GM12878 (cell line): Measurements from ENCODE around the gene MAML3. TPM values are rescaled to one million over a fixed set of nuclear protein-coding genes. Genes with fewer than 3 reads are reported as not detected.

ENCODE experiments used
- ATAC-seq: fragments of 200-7000 bp; cut with Tn5 transposase; 3 replicates; pipeline ENCODE4 v1.9.1; 2020; ENCODE audit warnings: mild to moderate bottlenecking, moderate library complexity
- BruUV-seq: library from RNA; stranded (reverse); fragments of 400-500 nt; replicated peaks from 2 replicates; lab custom pipeline; 2021; lab: Mats Ljungman, UMichigan
- CTCF ChIA-PET: fragments of 300-600 bp; sonication (Branson Sonifier 250); formaldehyde crosslinking; extraction: SDS; loops from one replicate; lab custom pipeline; 2021; ENCODE audit warnings: inconsistent platforms; lab: Yijun Ruan, JAX
- POLR2A ChIA-PET: fragments of 350-600 bp; formaldehyde crosslinking; extraction: SDS; loops from one replicate; lab custom pipeline; 2021; ENCODE audit warnings: inconsistent platforms; lab: Charles Lee
- RAD21 ChIA-PET: fragments of 300-600 bp; sonication (Branson Sonifier 250); formaldehyde crosslinking; loops from one replicate; lab custom pipeline; 2023; ENCODE audit warnings: antibody characterized with exemption; ENCODE audit not compliant: unreplicated experiment; lab: Charles Lee
- SMC1A ChIA-PET: fragments of 300-600 bp; sonication (Branson Sonifier 250); formaldehyde crosslinking; loops from one replicate; lab custom pipeline; 2023; ENCODE audit not compliant: unreplicated experiment, uncharacterized antibody; lab: Charles Lee
- DNase-seq: peaks from one replicate; pipeline ENCODE4 v3.0.0-alpha.2; 2011; ENCODE audit warnings: low read depth, low spot score
- FAIRE-seq: peaks from 3 replicates; lab custom pipeline; 2011; peaks lifted over from hg19 to GRCh38; lab: Jason Lieb, UNC
- H2AFZ ChIP-seq: 2 replicates; pipeline ENCODE4 v1.6.0; 2011; ENCODE audit warnings: low read depth, low read length, control low read depth; ENCODE audit not compliant: control insufficient read depth
- H3K27ac ChIP-seq: 2 replicates; pipeline ENCODE4 v1.5.1; 2011; ENCODE audit warnings: control low read depth; ENCODE audit not compliant: control insufficient read depth, insufficient read depth
- H3K27me3 ChIP-seq, 2 experiments: replicated peaks in 1 of 2; 2 replicates each; pipeline versions ENCODE4 v1.6.0 to v1.6.1; 2011; ENCODE audit warnings: low read length in 1 of 2; ENCODE audit not compliant: control insufficient read depth in 2 of 2, insufficient read depth in 2 of 2
- H3K36me3 ChIP-seq, 2 experiments: 2 replicates each; pipeline ENCODE4 v1.5.1; 2011; ENCODE audit warnings: low read length in 1 of 2; ENCODE audit not compliant: control insufficient read depth in 2 of 2, insufficient read depth in 2 of 2
- H3K4me1 ChIP-seq: 2 replicates; pipeline ENCODE4 v1.6.1; 2011; ENCODE audit warnings: mild to moderate bottlenecking, low read length, moderate library complexity, mixed read lengths; ENCODE audit not compliant: control insufficient read depth, insufficient read depth
- H3K4me2 ChIP-seq: 2 replicates; pipeline ENCODE4 v1.6.0; 2011; ENCODE audit warnings: control low read depth; ENCODE audit not compliant: control insufficient read depth, insufficient read depth
- H3K4me3 ChIP-seq: fragments of 200-600 bp; sonication (generic); 2 replicates; pipeline ENCODE4 v1.5.1; 2016
- H3K79me2 ChIP-seq: 2 replicates; pipeline ENCODE4 v1.6.0; 2011; ENCODE audit warnings: low read length; ENCODE audit not compliant: control insufficient read depth, insufficient read depth
- H3K9ac ChIP-seq: 2 replicates; pipeline ENCODE4 v1.8.0; 2011; ENCODE audit warnings: low read length, control low read depth, mixed read lengths; ENCODE audit not compliant: control insufficient read depth, insufficient read depth
- H3K9me3 ChIP-seq: replicated peaks from 3 replicates; pipeline ENCODE4 v1.5.1; 2011; ENCODE audit warnings: mild to moderate bottlenecking, low read length; ENCODE audit not compliant: control insufficient read depth, insufficient read depth
- H4K20me1 ChIP-seq: 2 replicates; pipeline ENCODE4 v1.6.0; 2011; ENCODE audit not compliant: control insufficient read depth, insufficient read depth
- ATF7 ChIP-seq: fragments of 450-650 bp; IDR thresholded peaks from 2 replicates; pipeline ENCODE4 v1.6.1; 2016; ENCODE audit warnings: low read depth, mild to moderate bottlenecking
- EED ChIP-seq: sonication (generic); IDR thresholded peaks from 2 replicates; pipeline ENCODE4 v1.6.1; 2016; ENCODE audit warnings: antibody characterized with exemption, low read depth
- POU2F2 ChIP-seq: IDR thresholded peaks from 3 replicates; pipeline ENCODE4 v1.6.1; 2011; ENCODE audit warnings: low read depth, mild to moderate bottlenecking, low read length, borderline replicate concordance
- REST ChIP-seq: IDR thresholded peaks from 2 replicates; pipeline ENCODE4 v1.6.1; 2012; ENCODE audit warnings: mild to moderate bottlenecking, low read depth, low read length
- TCF7 ChIP-seq: IDR thresholded peaks from 2 replicates; pipeline ENCODE4 v1.6.1; 2014; ENCODE audit warnings: antibody characterized with exemption, borderline replicate concordance
- WGBS: methylation state at CpG from one replicate; pipeline ENCODE4 v1.1.6; 2016; ENCODE audit warnings: low lambda C conversion rate; ENCODE audit not compliant: insufficient replicate concordance, insufficient coverage; ENCODE audit errors: missing lambda C conversion rate; 5-methylcytosine and 5-hydroxymethylcytosine counted together
- in situ Hi-C: fragments of 300-500 bp; cut with MboI; formaldehyde crosslinking; loops from 9 replicates; pipeline ENCODE4 v1.14.3; 2018; ENCODE audit warnings: mixed read lengths
- intact Hi-C: fragments of 100-400 bp; cut with micrococcal nuclease; formaldehyde crosslinking; loops from one replicate; pipeline ENCODE4 v1.14.2; 2022; ENCODE audit not compliant: unreplicated experiment
- polyA plus RNA-seq, 11 experiments: library from polyadenylated mRNA; depleted of rRNA in 4 of 11; unstranded in 6 of 11; stranded (reverse) in 5 of 11; fragments of >200 nt; fragmentation: Nextera tagmentation in 4 of 11; fragmentation: Illumina TruSeq in 1 of 11; extraction: Ambion mirVana in 4 of 11; extraction: Trizol in 1 of 11; gene quantifications; 1 replicate in 1 of 11; 2 replicates in 10 of 11; pipeline versions ENCODE4 v1.2.1 to v1.2.3, GENCODE V29; 2011 to 2016; ENCODE audit warnings: inconsistent platforms in 2 of 11, missing spikeins in 2 of 11, low read depth in 1 of 11
- total RNA-seq, 4 experiments: library from RNA; depleted of rRNA in 3 of 4; stranded (reverse); fragments of >200 nt in 3 of 4; fragmentation: Illumina TruSeq in 1 of 4; extraction: Trizol in 1 of 4; gene quantifications; 2 replicates each; pipeline versions ENCODE4 v1.2.1 to v1.2.3, GENCODE V29; 2013 to 2021

The MAML3 gene
- total and polyA plus RNA-seq, 10 of the 15 experiments (the other 5 are each of a cell fraction or from before 2014, with no cell fraction given) = under 0.01 to 0.53 (median 0.06) TPM; not detected in 2

DNA sequence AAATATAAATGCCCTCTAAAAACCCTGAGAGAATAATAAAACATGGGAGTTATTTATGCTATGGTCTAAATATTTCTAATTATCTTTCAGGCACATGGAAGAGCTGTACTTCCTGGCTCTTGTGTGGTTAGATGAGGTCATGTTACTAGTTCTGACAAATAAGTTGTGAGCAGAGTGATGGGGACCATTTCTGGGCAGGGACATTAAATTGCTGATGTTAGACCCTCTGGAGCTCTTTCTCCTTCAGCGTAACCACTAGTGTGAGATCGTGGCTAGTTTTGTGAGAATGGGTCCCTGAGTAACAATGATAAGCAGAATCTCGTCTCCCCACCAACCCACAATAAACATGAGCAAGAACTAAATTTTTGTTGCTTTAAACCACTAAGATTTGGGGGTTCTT, 108.0 kb downstream of the MAML3 start:
- no peak for FAIRE-seq

More for the DNA sequence above, 108.0 kb downstream of the MAML3 start:
- TF ChIP-seq TCF7 (no peak), REST (no peak), EED (no peak), ATF7 (no peak), POU2F2 (no peak)
- Histone ChIP-seq H3K27ac (no peak overlapping the region), H4K20me1 (no peaks in the 10 kb centered on the region), H3K36me3 (no peaks in the 10 kb centered on the region), H3K9ac (no peak overlapping the region), H3K79me2 (no peaks in the 10 kb centered on the region), H3K4me1 (peaks cover 4% of the 10 kb centered on the region; the same call in 1 of the 2 replicates), H3K27me3 (peaks cover 1 to 9% of the 10 kb centered on the region in 2 experiments; a peak in 2 of 4 replicates), H3K4me2 (no peak overlapping the region), H2AFZ (no peak overlapping the region), H3K9me3 (no peaks in the 10 kb centered on the region), H3K4me3 (no peak overlapping the region)
- ChIA-PET RAD21 (no interaction called here), CTCF (no interaction called here), SMC1A (interaction anchor here (0.5 kb wide), 1 partner anchor 212 kb away, joined by 3 read pairs; no protein-coding TSS in a partner anchor), POLR2A (no interaction called here)
- no TSS peak for BruUV-seq
- 30% methylated on average over 3 of the region's 3 CpGs for WGBS
- ATAC-seq = no peak
- in situ Hi-C loops = no loop called here
- intact Hi-C loops = loop anchor here (10.0 kb wide), 1 partner anchor 311 kb away; no protein-coding TSS in a partner anchor
- DNase-seq = no peak
